ENCODE data around the gene POU6F2.

The POU6F2 gene

DNA sequence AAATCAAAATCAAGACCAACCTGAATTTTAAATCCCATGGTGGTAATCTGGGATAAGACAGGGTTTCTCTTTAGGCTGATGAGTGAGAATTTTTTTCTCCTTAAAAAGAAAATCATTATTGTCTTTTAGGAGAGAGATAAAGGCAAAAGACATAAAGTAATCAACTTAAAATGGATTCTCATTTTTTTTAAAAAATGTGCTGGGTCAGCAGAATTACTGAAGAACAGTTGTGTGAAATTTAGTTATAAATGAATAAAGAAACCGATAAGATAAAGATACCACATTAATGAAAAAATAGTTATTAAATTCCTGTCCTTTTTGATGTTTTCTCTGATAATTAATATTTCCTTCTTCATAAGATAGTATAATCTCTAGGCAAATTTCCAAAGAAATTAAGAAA is 427.2 kb downstream of the POU6F2 start:
- no peak overlapping the region for H3K4me3 ChIP-seq (ENCODE audit: insufficient read depth, low read depth, low read length, poor library complexity, severe bottlenecking)
- H3K36me3 ChIP-seq (ENCODE audit: control insufficient read depth, insufficient read depth, low read length) = no peaks in the 10 kb centered on the region
- no peaks in the 10 kb centered on the region for H3K4me1 ChIP-seq (ENCODE audit: control insufficient read depth, insufficient read depth, low read length, poor library complexity, severe bottlenecking)
- no peaks in the 10 kb centered on the region for H3K27me3 ChIP-seq (replicated peaks; ENCODE audit: control insufficient read depth, insufficient read depth, low read length, poor library complexity, severe bottlenecking)
- DNase-seq = no peak
- H3K9me3 ChIP-seq (ENCODE audit: control insufficient read depth, low read length) = no peaks in the 10 kb centered on the region
- H3K27ac ChIP-seq (ENCODE audit: insufficient read depth, low read length, poor library complexity, severe bottlenecking) = no peak overlapping the region

DNA sequence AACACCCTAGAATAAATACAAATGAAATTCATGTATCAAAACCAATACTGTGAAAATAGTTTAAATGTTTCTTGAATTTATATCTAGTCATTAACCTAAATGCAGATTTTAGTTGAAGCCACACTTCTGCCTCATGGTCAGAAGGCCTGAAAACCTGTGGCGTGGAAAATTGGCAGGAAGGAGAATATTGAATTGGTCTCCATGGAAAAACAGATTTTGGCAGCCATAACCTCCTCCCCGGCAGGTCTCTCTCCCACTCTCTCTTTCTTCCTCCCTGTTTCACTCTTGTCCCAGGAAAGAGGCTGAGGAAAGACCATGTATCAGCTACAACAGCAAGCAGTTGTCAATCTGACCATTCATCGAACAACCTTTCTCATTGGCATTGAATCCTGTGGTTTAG is 427.9 kb downstream of the POU6F2 start:
- no peaks in the 10 kb centered on the region for H3K36me3 ChIP-seq (ENCODE audit: control insufficient read depth, insufficient read depth, low read length)

GRCh38 chr7:39406467-39406866 is 428.8 kb downstream of the POU6F2 start:
- Histone ChIP-seq H3K9me3 (ENCODE audit: control insufficient read depth, low read length) (no peaks in the 10 kb centered on the region), H3K4me1 (ENCODE audit: control insufficient read depth, insufficient read depth, low read length, poor library complexity, severe bottlenecking) (no peaks in the 10 kb centered on the region), H3K27ac (ENCODE audit: insufficient read depth, low read length, poor library complexity, severe bottlenecking) (no peak overlapping the region), H3K36me3 (ENCODE audit: control insufficient read depth, insufficient read depth, low read length) (no peaks in the 10 kb centered on the region), H3K4me3 (ENCODE audit: insufficient read depth, low read depth, low read length, poor library complexity, severe bottlenecking) (no peak overlapping the region), H3K27me3 (replicated peaks; ENCODE audit: control insufficient read depth, insufficient read depth, low read length, poor library complexity, severe bottlenecking) (no peaks in the 10 kb centered on the region)
- DNase-seq = no peak

More for the DNA sequence above, 427.9 kb downstream of the POU6F2 start:
- Histone ChIP-seq H3K4me1 (ENCODE audit: control insufficient read depth, insufficient read depth, low read length, poor library complexity, severe bottlenecking) (no peaks in the 10 kb centered on the region), H3K9me3 (ENCODE audit: control insufficient read depth, low read length) (no peaks in the 10 kb centered on the region), H3K27me3 (replicated peaks; ENCODE audit: control insufficient read depth, insufficient read depth, low read length, poor library complexity, severe bottlenecking) (no peaks in the 10 kb centered on the region), H3K27ac (ENCODE audit: insufficient read depth, low read length, poor library complexity, severe bottlenecking) (no peak overlapping the region), H3K4me3 (ENCODE audit: insufficient read depth, low read depth, low read length, poor library complexity, severe bottlenecking) (no peak overlapping the region)
- DNase-seq = no peak

- H3K36me3 ChIP-seq (ENCODE audit: control insufficient read depth, insufficient read depth, low read length) = no peaks in the 10 kb centered on the region
- no peaks in the 10 kb centered on the region for H3K27me3 ChIP-seq (replicated peaks; ENCODE audit: control insufficient read depth, insufficient read depth, low read length, poor library complexity, severe bottlenecking)
- no peak overlapping the region for H3K27ac ChIP-seq (ENCODE audit: insufficient read depth, low read length, poor library complexity, severe bottlenecking)
- no peaks in the 10 kb centered on the region for H3K9me3 ChIP-seq (ENCODE audit: control insufficient read depth, low read length)
- no peak overlapping the region for H3K4me3 ChIP-seq (ENCODE audit: insufficient read depth, low read depth, low read length, poor library complexity, severe bottlenecking)
- no peak for DNase-seq
- no peaks in the 10 kb centered on the region for H3K4me1 ChIP-seq (ENCODE audit: control insufficient read depth, insufficient read depth, low read length, poor library complexity, severe bottlenecking)
Measured at GRCh38 chr7:39407137-39407536, 429.4 kb downstream of the POU6F2 start.

DNA sequence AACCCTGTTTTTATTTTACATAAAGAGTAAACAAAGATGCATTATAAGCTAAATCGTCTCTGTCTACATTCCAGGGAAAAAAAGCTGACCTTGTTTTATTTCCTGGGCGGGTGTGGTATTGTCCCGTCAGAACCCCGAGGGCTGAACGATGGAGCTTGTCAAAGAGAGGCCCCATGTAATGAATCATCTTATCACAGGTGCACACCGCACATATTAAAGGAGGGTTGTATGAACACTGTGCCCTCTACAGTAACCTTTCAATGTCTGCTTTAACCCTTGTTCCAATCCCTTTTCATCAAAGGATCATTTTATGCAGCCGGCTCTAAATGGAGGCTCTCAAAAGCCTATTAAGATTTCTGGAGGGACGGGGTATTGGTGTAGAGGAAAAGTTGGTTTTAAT is 430.0 kb downstream of the POU6F2 start:
- Histone ChIP-seq H3K27ac (ENCODE audit: insufficient read depth, low read length, poor library complexity, severe bottlenecking) (no peak overlapping the region), H3K4me1 (ENCODE audit: control insufficient read depth, insufficient read depth, low read length, poor library complexity, severe bottlenecking) (no peaks in the 10 kb centered on the region), H3K27me3 (replicated peaks; ENCODE audit: control insufficient read depth, insufficient read depth, low read length, poor library complexity, severe bottlenecking) (no peaks in the 10 kb centered on the region), H3K36me3 (ENCODE audit: control insufficient read depth, insufficient read depth, low read length) (no peaks in the 10 kb centered on the region), H3K4me3 (ENCODE audit: insufficient read depth, low read depth, low read length, poor library complexity, severe bottlenecking) (no peak overlapping the region), H3K9me3 (ENCODE audit: control insufficient read depth, low read length) (no peaks in the 10 kb centered on the region)
- DNase-seq = no peak

DNA sequence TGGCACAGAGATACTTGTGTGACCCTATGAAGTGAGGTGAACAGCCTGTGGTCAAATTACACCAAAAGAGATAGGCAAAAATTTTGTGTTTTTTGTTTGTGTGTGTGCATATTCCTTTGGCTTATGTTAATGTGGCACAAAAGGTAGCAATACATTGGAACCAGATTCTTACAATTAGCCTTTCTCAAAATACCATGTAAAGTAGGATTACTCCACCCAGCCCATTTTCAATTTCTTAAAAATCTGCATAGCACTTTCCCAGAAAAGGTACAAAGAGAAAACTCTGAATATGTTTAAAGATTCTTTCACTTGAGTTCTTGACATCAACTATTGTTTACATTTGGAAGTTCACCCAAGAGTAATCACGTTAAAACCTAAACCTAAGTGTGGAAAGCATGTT is 431.2 kb downstream of the POU6F2 start:
- H3K36me3 ChIP-seq (ENCODE audit: control insufficient read depth, insufficient read depth, low read length) = no peaks in the 10 kb centered on the region
- DNase-seq = no peak
- H3K9me3 ChIP-seq (ENCODE audit: control insufficient read depth, low read length) = no peaks in the 10 kb centered on the region
- H3K27me3 ChIP-seq (replicated peaks; ENCODE audit: control insufficient read depth, insufficient read depth, low read length, poor library complexity, severe bottlenecking) = no peaks in the 10 kb centered on the region
- no peak overlapping the region for H3K27ac ChIP-seq (ENCODE audit: insufficient read depth, low read length, poor library complexity, severe bottlenecking)
- H3K4me1 ChIP-seq (ENCODE audit: control insufficient read depth, insufficient read depth, low read length, poor library complexity, severe bottlenecking) = no peaks in the 10 kb centered on the region
- H3K4me3 ChIP-seq (ENCODE audit: insufficient read depth, low read depth, low read length, poor library complexity, severe bottlenecking) = no peak overlapping the region

DNA sequence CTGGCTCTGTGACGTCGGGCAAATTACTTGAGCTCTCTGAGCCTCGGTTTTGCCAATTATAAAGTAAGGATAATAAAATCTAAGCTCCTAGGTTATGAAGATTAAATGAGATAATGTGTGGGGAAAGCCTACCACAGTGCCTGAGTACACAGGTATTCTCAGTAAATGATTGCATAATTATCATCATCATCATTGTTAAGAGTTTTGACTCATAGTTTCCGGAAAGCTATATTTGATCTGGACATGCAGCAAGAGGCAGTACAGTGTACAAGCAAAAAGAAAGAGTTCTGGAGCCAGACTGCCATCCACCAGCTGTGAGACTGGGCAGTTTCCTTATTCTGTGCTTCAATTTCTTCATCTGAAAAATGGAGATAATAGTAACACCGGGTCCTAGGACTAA is 432.9 kb downstream of the POU6F2 start:
- no peak overlapping the region for H3K4me3 ChIP-seq (ENCODE audit: insufficient read depth, low read depth, low read length, poor library complexity, severe bottlenecking)
- H3K9me3 ChIP-seq (ENCODE audit: control insufficient read depth, low read length) = no peaks in the 10 kb centered on the region
- no peak overlapping the region for H3K27ac ChIP-seq (ENCODE audit: insufficient read depth, low read length, poor library complexity, severe bottlenecking)
- H3K36me3 ChIP-seq (ENCODE audit: control insufficient read depth, insufficient read depth, low read length) = no peaks in the 10 kb centered on the region
- no peak for DNase-seq
- H3K27me3 ChIP-seq (replicated peaks; ENCODE audit: control insufficient read depth, insufficient read depth, low read length, poor library complexity, severe bottlenecking) = no peaks in the 10 kb centered on the region
- peaks cover 3% of the 10 kb centered on the region for H3K4me1 ChIP-seq (ENCODE audit: control insufficient read depth, insufficient read depth, low read length, poor library complexity, severe bottlenecking)

DNA sequence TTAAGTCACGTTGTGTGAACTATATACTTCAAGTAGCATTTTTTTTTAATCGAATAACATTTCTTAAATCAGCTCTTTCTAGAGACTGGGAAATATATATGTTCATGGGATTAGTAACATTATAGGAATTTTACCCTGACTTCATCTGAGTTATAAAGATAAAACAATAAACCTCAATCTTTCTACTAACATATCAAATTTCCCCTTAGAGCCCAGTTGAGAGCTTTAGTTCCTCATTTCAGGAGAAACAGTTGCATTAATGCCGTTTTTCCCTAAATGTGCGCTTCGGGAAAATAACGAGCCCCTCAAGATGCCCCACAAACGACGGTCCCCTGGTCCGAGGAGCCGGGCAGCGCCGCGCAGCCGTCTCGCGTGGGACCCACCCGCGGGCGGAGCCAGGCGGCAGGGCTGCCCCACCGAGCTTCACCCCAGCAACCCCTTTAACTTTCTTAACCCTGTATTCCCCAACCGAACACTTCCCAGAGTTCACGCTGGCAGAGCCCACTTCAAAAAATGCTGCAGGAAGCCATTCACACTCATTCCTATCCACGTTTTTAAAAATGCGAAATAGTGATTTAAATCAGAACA is 436.0 kb downstream of the POU6F2 start:
- H3K27ac ChIP-seq (ENCODE audit: insufficient read depth, low read length, poor library complexity, severe bottlenecking) = no peak overlapping the region
- peaks cover 3% of the 10 kb centered on the region for H3K4me1 ChIP-seq (ENCODE audit: control insufficient read depth, insufficient read depth, low read length, poor library complexity, severe bottlenecking)
- no peaks in the 10 kb centered on the region for H3K9me3 ChIP-seq (ENCODE audit: control insufficient read depth, low read length)
- H3K27me3 ChIP-seq (replicated peaks; ENCODE audit: control insufficient read depth, insufficient read depth, low read length, poor library complexity, severe bottlenecking) = peaks cover 4% of the 10 kb centered on the region
- no peak for DNase-seq
- no peaks in the 10 kb centered on the region for H3K36me3 ChIP-seq (ENCODE audit: control insufficient read depth, insufficient read depth, low read length)
- H3K4me3 ChIP-seq (ENCODE audit: insufficient read depth, low read depth, low read length, poor library complexity, severe bottlenecking) = peak overlapping the region; percentile 44

DNA sequence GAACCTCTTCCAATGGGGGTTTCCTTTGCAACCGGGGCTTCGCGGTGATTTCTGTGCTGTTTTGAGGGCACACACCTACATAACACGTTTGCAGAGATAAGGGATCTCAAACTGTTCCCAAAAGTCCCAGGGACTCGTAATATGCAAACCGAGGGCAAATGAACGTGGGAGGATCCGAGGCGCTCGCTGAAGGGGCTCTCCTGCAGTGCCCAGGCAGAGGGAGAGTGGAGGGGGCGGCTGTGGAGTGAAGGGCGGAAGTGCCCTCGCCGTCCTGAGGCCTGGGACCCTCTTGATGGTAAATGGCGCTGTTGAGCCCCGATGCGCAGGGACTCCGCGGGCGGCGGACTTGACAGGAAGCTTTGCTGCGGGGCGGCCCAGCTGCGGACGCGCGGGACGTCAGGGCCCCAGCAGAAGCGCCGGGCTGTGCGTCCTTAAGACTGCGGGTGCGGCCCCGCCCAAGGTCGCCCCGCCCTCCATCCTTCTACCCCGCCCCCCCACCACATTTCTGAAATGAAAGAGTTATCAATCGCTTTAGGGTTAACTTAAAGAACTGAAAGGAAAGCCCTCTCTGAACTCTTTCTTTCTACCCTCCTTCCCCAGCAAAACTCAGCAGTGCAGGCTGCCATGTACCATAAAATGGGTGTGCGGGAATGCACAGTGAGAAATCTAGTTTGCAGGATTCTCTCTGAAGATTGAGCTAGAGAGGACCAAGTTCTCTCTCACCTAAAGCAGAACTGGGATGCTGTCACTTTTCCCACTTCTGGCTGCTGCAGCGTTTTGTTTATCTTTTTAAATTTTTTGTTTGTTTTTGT is 436.7 kb downstream of the POU6F2 start:
- H3K4me1 ChIP-seq (ENCODE audit: control insufficient read depth, insufficient read depth, low read length, poor library complexity, severe bottlenecking) = peaks cover 3% of the 10 kb centered on the region
- H3K36me3 ChIP-seq (ENCODE audit: control insufficient read depth, insufficient read depth, low read length) = no peaks in the 10 kb centered on the region
- H3K4me3 ChIP-seq (ENCODE audit: insufficient read depth, low read depth, low read length, poor library complexity, severe bottlenecking) = peak overlapping the region; percentile 44
- H3K27me3 ChIP-seq (replicated peaks; ENCODE audit: control insufficient read depth, insufficient read depth, low read length, poor library complexity, severe bottlenecking) = peaks cover 4% of the 10 kb centered on the region
- H3K9me3 ChIP-seq (ENCODE audit: control insufficient read depth, low read length) = no peaks in the 10 kb centered on the region
- no peak for DNase-seq
- no peak overlapping the region for H3K27ac ChIP-seq (ENCODE audit: insufficient read depth, low read length, poor library complexity, severe bottlenecking)

DNA sequence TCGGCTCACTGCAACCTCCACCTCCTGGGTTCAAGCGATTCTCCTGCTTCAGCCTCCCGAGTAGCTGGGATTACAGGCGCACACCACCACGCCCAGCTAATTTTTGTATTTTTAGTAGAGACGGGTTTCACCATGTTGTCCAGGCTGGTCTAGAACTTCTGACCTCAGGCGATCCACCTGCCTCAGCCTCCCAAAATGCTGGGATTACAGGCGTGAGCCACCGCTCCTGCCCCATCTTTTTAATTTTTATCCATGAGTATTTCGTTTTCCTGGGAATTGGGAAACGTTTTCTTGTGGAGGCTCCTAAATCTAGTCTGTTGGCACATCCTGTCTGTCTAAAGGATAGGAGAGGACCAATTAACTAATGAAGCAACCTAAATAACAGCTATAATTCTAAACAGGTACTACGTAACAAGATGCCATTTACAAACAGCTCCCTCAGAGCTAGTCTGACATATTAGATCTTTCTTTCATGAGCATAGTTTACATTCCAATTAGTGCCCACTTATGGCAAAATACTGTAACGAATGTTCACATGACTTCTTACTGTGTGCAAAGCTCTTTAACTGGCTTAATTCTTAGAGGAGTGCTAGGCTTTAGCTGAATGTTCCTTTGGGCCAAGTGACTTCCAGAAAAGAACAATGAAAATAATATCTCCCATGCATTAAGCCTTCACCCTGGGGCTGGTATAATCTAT is 437.5 kb downstream of the POU6F2 start:
- Histone ChIP-seq H3K9me3 (ENCODE audit: control insufficient read depth, low read length) (no peaks in the 10 kb centered on the region), H3K4me3 (ENCODE audit: insufficient read depth, low read depth, low read length, poor library complexity, severe bottlenecking) (no peak overlapping the region), H3K4me1 (ENCODE audit: control insufficient read depth, insufficient read depth, low read length, poor library complexity, severe bottlenecking) (peaks cover 3% of the 10 kb centered on the region), H3K27me3 (replicated peaks; ENCODE audit: control insufficient read depth, insufficient read depth, low read length, poor library complexity, severe bottlenecking) (peaks cover 4% of the 10 kb centered on the region), H3K27ac (ENCODE audit: insufficient read depth, low read length, poor library complexity, severe bottlenecking) (no peak overlapping the region), H3K36me3 (ENCODE audit: control insufficient read depth, insufficient read depth, low read length) (no peaks in the 10 kb centered on the region)
- no peak for DNase-seq
